IPS-20b (cell line): Measurements from ENCODE around the gene NINJ2.
"Not testable (repeated sequence)": the region's sequence is repeated elsewhere in the genome, so short reads cannot be mapped to it uniquely, and the experiment has no call there.

Source experiments
- H3K27ac ChIP-seq: one replicate; pipeline ENCODE4 v1.5.1; 2013; ENCODE audit warnings: low read length
- H3K27me3 ChIP-seq: 2 replicates; pipeline ENCODE4 v1.6.1; 2013; ENCODE audit warnings: mild to moderate bottlenecking, low read length, inconsistent platforms; ENCODE audit not compliant: insufficient read depth
- H3K36me3 ChIP-seq: 2 replicates; pipeline ENCODE4 v1.6.1; 2013; ENCODE audit warnings: low read depth, mild to moderate bottlenecking, inconsistent platforms, low read length, moderate library complexity; ENCODE audit not compliant: insufficient read depth
- H3K4me1 ChIP-seq: 2 replicates; pipeline ENCODE4 v1.6.1; 2013; ENCODE audit warnings: mild to moderate bottlenecking, control low read depth, inconsistent platforms, low read length, moderate library complexity; ENCODE audit not compliant: insufficient read depth
- H3K4me3 ChIP-seq: 2 replicates; pipeline ENCODE4 v1.5.1; 2013; ENCODE audit warnings: mild to moderate bottlenecking, low read length, inconsistent platforms
- H3K9ac ChIP-seq: 2 replicates; pipeline ENCODE4 v1.6.1; 2013; ENCODE audit warnings: low read depth, mild to moderate bottlenecking, inconsistent platforms, low read length, moderate library complexity
- H3K9me3 ChIP-seq: 2 replicates; pipeline ENCODE4 v1.6.1; 2013; ENCODE audit warnings: mild to moderate bottlenecking, low read depth, low read length, inconsistent platforms; ENCODE audit not compliant: insufficient read depth

NINJ2 gene, protein sequence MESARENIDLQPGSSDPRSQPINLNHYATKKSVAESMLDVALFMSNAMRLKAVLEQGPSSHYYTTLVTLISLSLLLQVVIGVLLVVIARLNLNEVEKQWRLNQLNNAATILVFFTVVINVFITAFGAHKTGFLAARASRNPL

DNA sequence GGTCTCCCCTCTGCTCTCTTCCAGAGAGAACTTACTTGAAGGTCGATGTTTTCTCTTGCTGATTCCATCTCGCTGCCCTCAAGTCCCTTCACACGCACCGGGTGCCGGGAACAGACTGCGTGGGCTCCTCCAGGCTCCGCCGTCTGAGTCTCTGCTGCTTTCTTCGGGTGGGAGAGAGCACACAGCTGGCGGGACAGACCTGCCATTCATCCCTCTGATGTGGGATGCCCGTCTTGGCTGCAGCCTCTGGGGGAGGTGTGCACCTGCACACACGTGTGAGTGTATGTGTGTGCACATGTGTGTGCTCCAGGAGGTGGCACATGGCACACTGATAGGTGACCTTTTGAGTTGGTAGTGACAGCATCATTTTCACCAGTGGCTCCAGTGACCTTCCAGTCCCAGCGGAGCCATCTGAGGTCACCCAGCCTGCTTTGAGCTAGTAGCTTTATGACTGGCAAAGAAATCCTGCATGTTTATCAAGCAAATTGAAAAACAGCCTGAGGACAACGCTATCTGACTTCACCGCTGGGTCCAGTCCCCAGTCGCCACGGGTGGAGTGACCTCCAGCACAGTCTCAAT lies at the start of gene NINJ2:
NINJ2 (minus strand) TSS at position 153 of the 579 bp plus-strand sequence; CDS start at position 68, 85 bp downstream.
- H3K27me3 ChIP-seq, result no peaks in the 10 kb centered on the region
- no peak within 1 kb of the TSS for H3K27ac ChIP-seq
- no peak within 1 kb of the TSS for H3K4me3 ChIP-seq
- H3K36me3 ChIP-seq, result no peaks in the 10 kb centered on the region
- peaks cover 7% of the 10 kb centered on the region for H3K4me1 ChIP-seq
- no peaks in the 10 kb centered on the region for H3K9me3 ChIP-seq
- H3K9ac ChIP-seq, result no peak within 1 kb of the TSS

DNA sequence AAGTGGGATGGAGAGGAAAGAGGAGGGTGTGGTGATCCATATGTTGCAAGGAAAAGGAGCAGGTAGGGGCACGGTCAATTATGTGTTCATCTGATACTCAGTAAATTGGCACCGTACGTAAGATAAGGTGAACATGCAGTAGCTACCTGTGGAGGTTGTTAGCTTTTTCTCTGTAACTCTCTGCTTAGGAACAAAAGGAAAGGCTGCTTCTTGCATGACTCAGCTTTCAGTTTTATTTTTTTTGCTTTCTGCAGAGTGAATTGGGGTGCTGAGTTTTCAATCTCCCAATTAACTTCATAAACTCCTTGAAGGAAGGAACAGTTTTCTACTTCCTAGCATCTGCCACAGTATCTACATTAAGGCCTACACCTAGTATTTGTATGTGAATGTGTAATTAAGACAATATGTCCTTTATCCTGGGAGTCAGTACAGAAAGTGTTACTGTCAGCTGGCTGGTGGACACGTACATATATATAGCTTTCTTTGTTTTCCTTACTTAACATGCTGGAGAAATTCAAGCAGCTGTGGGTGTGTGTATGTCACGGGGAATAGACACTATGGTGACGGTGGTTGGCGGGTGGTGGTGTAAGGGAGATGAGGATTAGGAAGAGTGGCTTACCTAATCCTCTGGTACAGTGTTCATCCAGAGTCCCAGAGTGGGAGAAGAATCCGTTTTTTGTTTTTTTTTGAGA lies 49.1 kb upstream of the NINJ2 start:
- Histone ChIP-seq H3K9me3 (no peaks in the 10 kb centered on the region), H3K4me3 (no peak overlapping the region), H3K4me1 (peaks cover 10% of the 10 kb centered on the region; the same call in 1 of the 2 replicates), H3K27me3 (no peaks in the 10 kb centered on the region), H3K9ac (no peak overlapping the region), H3K27ac (no peak overlapping the region), H3K36me3 (no peaks in the 10 kb centered on the region)

DNA sequence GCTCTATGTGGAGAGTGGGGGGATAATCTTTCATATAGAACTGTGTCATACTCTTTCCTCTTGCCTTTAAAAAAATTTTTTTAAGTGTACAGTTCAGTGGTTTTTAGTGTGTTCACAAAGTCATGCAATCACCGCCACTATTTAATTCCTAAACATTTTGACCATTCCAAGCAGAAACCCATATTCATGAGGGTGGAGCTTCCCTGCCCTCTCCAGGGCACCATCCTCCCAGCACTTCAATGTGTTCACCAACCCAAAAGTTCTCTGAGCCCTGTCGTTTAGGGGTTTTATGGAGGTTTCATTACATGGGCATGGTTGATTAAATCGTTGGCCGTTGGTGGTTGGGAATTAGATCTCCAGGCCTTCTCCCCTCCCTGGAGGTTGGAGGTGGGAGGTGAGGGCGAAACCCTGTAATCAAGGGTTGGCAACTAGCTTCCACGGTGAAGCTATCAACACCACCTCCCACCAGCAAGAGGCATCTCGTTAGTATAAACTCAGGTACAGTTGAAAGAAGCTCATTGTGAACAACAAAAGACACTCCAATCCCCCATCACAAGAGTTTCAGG lies 46.3 kb upstream of the NINJ2 start:
- Histone ChIP-seq H3K27ac (no peak overlapping the region), H3K36me3 (no peaks in the 10 kb centered on the region), H3K4me3 (no peak overlapping the region), H3K4me1 (peaks cover 10% of the 10 kb centered on the region; the same call in 1 of the 2 replicates), H3K27me3 (no peaks in the 10 kb centered on the region), H3K9ac (no peak overlapping the region), H3K9me3 (no peaks in the 10 kb centered on the region)

DNA sequence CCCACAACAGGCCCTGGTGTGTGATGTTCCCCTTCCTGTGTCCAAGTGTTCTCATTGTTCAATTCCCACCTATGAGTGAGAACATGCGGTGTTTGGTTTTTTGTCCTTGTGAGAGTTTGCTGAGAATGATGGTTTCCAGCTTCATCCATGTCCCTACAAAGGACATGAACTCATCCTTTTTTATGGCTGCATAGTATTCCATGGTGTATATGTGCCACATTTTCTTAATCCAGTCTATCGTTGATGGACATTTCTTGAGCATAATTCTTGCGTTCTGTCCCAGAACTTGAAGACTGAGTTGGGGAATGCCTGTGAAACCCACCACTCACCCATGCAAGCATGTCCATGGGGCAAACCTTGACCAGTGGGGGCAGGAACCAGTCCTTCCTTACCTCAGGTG lies 44.8 kb upstream of the NINJ2 start:
- H3K27ac ChIP-seq, H3K4me3 ChIP-seq: not testable (repeated sequence)

DNA sequence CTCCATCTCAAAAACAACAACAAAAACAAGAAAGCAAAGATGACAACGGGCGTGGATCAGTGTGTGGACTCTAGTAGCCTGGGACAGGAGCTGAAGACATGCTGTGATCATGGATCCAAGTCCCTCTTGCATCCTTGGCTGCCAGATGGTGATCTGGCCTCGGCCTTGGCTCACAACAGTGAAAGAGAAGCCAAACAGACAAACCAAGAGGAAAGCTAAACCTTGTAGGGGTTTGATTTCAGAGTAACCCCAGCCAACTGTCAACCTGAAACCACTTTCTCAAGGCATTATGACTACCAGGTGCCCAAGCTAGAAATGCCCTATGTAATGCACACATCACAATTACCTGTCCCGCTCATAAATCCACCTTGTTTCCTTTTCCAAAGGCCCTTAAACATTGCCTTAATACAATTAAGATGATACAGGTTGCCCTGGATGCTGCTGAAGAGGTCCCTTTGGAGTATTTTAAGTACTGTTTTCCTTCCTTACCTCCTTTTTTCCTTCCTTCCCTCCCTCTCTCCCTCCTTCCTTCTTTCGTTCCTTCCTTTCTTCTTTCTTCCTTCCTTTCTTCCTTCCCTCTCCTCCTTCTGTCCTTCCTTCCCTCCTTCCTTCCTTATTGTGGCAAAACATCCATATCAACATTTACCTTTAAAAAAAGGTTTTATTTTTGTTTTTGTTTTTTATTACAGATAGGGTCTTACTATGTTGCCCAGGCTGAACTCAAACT lies 41.4 kb upstream of the NINJ2 start:
- Histone ChIP-seq H3K4me1 (peaks cover 10% of the 10 kb centered on the region; the same call in 1 of the 2 replicates), H3K36me3 (no peaks in the 10 kb centered on the region), H3K27ac (no peak overlapping the region), H3K27me3 (no peaks in the 10 kb centered on the region), H3K9me3 (no peaks in the 10 kb centered on the region), H3K4me3 (no peak overlapping the region), H3K9ac (no peak overlapping the region)

More for the DNA sequence above, 44.8 kb upstream of the NINJ2 start:
- not testable (repeated sequence) for H3K36me3 ChIP-seq, H3K9me3 ChIP-seq, H3K27me3 ChIP-seq, H3K4me1 ChIP-seq, H3K9ac ChIP-seq

DNA sequence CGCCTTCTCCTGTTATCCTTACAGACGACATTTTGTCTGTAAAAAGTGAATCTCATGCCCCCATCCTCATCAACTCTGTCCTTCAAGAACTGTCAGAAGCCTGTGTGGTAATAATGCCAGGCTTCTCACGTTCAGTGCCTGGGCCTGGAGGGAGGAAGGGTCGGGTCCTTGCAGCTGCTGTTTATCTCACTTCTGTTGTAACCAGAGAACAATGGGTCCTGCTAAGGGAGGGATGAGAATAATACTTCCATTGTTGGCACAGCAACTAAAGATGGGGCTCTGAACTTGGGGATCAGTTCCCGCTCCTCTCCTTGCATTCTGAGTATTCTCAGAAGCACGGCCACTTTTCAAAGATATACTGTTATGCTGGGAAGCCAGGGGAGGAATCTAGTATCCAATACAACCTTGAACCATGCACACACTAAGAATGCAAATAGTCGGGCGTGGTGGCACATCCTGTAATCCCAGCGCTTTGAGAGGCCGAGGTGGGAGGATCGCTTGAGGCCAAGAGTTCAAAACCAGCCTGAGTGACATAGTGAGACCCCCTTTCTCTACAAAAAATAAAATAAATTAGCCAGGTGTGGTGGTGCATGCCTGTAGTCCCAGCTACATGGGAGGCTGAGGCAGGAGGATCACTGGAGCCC lies 38.8 kb upstream of the NINJ2 start:
- Histone ChIP-seq H3K9ac (no peak overlapping the region), H3K27me3 (no peaks in the 10 kb centered on the region), H3K9me3 (peaks cover 16% of the 10 kb centered on the region), H3K4me1 (peaks cover 10% of the 10 kb centered on the region; the same call in 1 of the 2 replicates), H3K27ac (no peak overlapping the region), H3K4me3 (no peak overlapping the region), H3K36me3 (no peaks in the 10 kb centered on the region)

DNA sequence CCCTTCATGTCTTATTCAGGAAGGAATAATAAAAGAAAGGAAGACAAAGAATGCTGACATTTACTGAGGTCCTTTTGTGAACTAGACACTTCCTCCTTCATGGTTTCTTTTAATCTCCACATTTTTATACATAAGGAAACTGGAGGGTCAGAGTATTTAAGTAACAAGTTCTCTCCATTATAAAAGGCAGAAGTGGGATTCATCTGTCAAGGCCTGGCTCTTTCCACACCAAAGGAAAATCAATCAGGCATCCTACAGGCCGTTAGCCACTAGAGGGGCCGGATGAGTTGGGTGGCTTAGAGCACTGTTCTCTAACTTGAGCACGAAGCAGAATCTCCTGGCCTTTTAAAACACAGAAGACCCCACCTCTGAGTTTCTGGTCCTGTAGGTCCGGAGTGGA lies 36.8 kb upstream of the NINJ2 start:
- Histone ChIP-seq H3K4me3 (no peak overlapping the region), H3K27me3 (no peaks in the 10 kb centered on the region), H3K27ac (no peak overlapping the region), H3K9me3 (peaks cover 16% of the 10 kb centered on the region), H3K9ac (no peak overlapping the region), H3K36me3 (no peaks in the 10 kb centered on the region), H3K4me1 (peaks cover 10% of the 10 kb centered on the region; the same call in 1 of the 2 replicates)

DNA sequence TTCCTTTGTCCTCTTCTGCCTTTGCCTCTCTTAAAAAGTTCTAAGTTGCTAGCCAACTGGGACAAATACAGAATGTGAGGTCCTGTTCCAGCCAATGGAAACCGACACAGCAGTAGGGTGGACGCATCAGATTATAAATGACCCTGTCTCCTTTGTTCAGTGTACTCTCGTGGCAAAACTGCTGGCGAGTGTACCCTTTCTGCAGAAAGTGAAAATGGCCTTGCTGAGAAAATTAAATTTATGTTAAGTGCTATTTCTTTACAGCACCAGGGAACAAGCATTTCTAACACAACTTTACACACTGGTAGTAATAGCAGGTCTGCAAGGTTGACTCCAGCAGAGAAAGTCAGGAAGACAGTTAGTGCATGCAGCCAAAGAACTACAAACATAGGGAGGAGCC lies 35.0 kb upstream of the NINJ2 start:
- not testable (repeated sequence) for H3K27me3 ChIP-seq, H3K4me1 ChIP-seq, H3K9ac ChIP-seq, H3K36me3 ChIP-seq, H3K4me3 ChIP-seq, H3K27ac ChIP-seq
- H3K9me3 ChIP-seq, result peaks cover 25% of the 10 kb centered on the region

DNA sequence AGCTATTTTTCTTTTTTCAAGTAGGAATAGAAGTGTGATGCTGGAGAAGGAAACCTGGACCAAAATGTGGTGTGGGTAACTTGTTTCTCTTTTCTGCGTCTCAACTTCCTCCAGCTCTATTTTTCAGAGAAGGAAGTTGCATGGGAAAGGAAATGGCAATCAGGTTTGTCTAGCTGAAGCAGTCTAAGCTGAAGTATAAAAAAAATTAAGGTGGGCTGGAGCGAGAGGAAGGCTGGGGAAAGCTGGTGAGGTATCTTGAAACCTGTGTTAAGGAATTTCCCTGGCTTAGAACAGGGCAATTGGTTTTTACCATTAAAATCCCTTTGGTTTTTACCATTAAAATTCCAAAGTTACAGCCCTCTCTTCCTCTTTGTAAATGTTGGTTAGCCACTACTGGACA lies 34.2 kb upstream of the NINJ2 start:
- Histone ChIP-seq H3K4me3 (no peak overlapping the region), H3K9me3 (peaks cover 25% of the 10 kb centered on the region), H3K27ac (no peak overlapping the region), H3K4me1 (0 out of 2 replicates have a peak, but pooled peaks cover 4% of the 10 kb centered on the region), H3K36me3 (no peaks in the 10 kb centered on the region), H3K9ac (no peak overlapping the region), H3K27me3 (no peaks in the 10 kb centered on the region)

DNA sequence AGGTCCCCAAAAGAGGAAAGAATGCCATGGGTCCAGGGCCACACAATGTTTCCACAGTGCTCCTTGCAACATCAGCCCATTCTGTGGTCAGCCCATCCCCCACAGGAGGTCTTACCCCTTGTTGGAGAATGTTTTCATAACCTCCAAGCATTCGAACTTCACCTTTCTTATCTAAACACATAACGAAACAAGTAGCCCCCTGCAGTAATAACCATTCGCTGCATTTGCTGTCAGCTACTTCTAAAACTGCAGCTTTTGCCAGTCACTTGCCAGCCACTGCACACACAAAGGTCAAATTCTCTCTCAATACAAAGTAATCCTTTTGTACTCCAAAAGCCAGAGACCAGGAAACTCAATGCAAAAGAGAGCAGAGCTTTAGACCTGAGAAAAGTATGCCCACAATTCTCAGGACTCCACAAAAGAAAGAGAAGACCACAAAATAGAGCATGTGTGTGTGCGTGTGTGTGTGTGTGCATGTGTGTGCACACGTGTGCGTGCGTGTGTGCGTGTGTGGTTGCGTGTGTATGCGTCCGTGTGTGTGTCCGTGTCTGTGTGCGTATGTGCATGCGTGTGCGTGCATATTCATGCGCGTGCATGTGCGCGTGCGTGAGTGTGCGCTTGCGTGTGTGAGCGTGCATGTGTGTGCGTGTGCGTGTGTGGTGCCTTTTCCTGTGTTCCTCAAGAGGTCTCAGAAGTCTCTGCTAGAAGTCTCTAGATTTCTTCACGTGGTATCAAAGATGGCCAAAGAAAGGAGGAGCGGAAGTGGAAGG lies 31.7 kb upstream of the NINJ2 start:
- Histone ChIP-seq H3K4me3 (no peak overlapping the region), H3K4me1 (0 out of 2 replicates have a peak, but pooled peaks cover 2% of the 10 kb centered on the region), H3K9ac (no peak overlapping the region), H3K36me3 (no peaks in the 10 kb centered on the region), H3K9me3 (peaks cover 25% of the 10 kb centered on the region), H3K27ac (no peak overlapping the region), H3K27me3 (no peaks in the 10 kb centered on the region)
